ENCODE results near the gene DAB1.

The DAB1 gene

GRCh38 chr1:57329937-57330336, 93.9 kb downstream of the DAB1 start:
- DNase-seq (ENCODE audit: low spot score): no peak
- no peak for TF ChIP-seq CTCF (IDR thresholded peaks at IDR 0.05; ENCODE audit: extremely low read depth, insufficient read depth, missing control alignments)
- in situ Hi-C loops (cut with MboI; ENCODE audit: low pct_unique_long_range_greater_than_20kb, low sequenced_read_pairs, unreplicated experiment): no loop called here

GRCh38 chr1:57329001-57329527, 94.8 kb downstream of the DAB1 start:
- TF ChIP-seq CTCF (IDR thresholded peaks at IDR 0.05; ENCODE audit: extremely low read depth, insufficient read depth, missing control alignments): no peak
- in situ Hi-C loops (cut with MboI; ENCODE audit: low pct_unique_long_range_greater_than_20kb, low sequenced_read_pairs, unreplicated experiment): no loop called here
- DNase-seq (ENCODE audit: low spot score): no peak

GRCh38 chr1:57327946-57328345, 95.9 kb downstream of the DAB1 start:
- in situ Hi-C loops (cut with MboI; ENCODE audit: low pct_unique_long_range_greater_than_20kb, low sequenced_read_pairs, unreplicated experiment): no loop called here
- DNase-seq (ENCODE audit: low spot score): no peak
- TF ChIP-seq CTCF (IDR thresholded peaks at IDR 0.05; ENCODE audit: extremely low read depth, insufficient read depth, missing control alignments): no peak

DNA sequence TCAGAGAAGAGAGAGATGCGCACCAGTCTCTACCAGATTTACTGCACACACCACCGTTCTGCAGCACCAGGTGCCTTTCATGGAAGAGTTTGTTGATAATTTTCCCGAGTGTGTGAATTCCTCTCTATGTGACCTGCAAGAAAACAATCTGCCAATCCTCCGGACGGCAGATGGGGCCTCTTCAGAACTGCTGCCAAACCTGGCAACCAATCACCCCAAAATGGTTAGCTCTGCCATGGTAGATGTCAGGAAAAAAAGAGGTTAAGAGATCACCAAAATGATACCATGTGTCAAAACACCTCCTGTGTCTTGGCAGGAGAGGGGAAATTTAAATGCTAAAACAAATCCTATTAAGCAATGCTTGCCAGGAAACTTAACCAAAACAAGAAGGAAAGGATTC, 96.5 kb downstream of the DAB1 start:
- in situ Hi-C loops (cut with MboI; ENCODE audit: low pct_unique_long_range_greater_than_20kb, low sequenced_read_pairs, unreplicated experiment): no loop called here
- no peak for DNase-seq (ENCODE audit: low spot score)
- no peak for TF ChIP-seq CTCF (IDR thresholded peaks at IDR 0.05; ENCODE audit: extremely low read depth, insufficient read depth, missing control alignments)

DNA sequence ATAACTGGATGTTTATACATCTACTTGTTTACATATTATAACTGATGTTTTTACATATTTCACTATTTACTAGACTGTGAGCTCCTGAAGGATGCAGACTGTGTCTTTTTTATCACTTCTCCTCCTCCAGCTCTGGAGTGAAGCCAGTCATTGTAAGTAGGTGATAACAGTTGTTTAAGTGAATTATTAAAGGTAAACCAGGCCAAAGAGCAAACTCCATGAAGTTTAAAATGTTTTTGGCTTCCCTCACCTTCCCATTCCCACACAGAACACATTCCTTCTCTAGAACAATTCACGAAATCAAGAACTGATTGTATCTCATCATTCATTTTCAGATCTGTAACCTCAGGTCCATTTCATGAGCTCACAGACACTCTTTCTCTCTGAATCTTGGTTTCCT, 98.3 kb downstream of the DAB1 start:
- DNase-seq (ENCODE audit: low spot score): no peak
- TF ChIP-seq CTCF (IDR thresholded peaks at IDR 0.05; ENCODE audit: extremely low read depth, insufficient read depth, missing control alignments): no peak
- in situ Hi-C loops (cut with MboI; ENCODE audit: low pct_unique_long_range_greater_than_20kb, low sequenced_read_pairs, unreplicated experiment): no loop called here

- DNase-seq (ENCODE audit: low spot score): no peak
- in situ Hi-C loops (cut with MboI; ENCODE audit: low pct_unique_long_range_greater_than_20kb, low sequenced_read_pairs, unreplicated experiment): no loop called here
- TF ChIP-seq CTCF (IDR thresholded peaks at IDR 0.05; ENCODE audit: extremely low read depth, insufficient read depth, missing control alignments): no peak
Measured at GRCh38 chr1:57325117-57325516, 98.7 kb downstream of the DAB1 start.

DNA sequence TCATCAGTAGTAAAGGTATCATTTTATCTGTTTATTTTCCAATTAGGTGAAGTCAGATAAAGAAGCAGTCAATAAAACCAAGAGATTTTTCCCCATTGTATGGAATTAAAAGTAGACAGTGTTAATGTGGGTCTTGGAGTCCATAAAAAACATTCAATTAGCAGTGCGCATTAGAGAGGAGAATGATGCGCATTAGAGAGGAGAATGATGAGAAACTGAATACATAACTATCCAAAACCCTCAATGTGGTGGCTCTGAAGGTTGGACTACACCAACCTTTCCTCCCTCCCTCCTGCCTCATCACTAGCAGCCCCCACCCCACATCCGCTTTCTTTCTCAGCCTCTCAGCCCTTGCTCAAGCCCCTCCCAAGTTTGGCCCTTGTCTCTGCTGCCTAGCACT, 99.5 kb downstream of the DAB1 start:
- no peak for DNase-seq (ENCODE audit: low spot score)
- no peak for TF ChIP-seq CTCF (IDR thresholded peaks at IDR 0.05; ENCODE audit: extremely low read depth, insufficient read depth, missing control alignments)
- in situ Hi-C loops (cut with MboI; ENCODE audit: low pct_unique_long_range_greater_than_20kb, low sequenced_read_pairs, unreplicated experiment): no loop called here

All from GM13977 (cell line).